ENCODE results near the gene SHC4. TPM values are rescaled to one million over a fixed set of nuclear protein-coding genes. Genes with fewer than 3 reads are reported as not detected.

The SHC4 gene
- total RNA-seq, 1 experiment from 2014 or later: 1.9 TPM

DNA sequence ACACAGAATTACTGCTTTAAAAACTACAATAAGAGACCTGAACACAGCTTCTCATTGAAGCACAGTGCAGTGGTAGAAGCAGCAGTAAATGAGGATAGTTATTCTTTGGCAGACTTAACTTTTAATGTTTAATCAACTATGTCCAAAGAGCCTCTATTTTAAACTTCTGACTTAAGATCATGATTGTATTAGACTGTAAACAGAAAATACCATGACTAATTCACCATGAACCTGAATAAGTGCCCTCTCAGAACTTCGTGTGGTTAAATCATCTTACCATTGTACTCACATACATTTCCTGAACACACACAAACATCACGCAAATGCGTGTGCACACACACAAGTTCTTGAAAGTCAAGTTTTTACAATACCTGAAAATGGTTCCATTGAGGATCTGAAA lies 166.8 kb downstream of the SHC4 start:
- DNase-seq (ENCODE audit: low read depth): peak; percentile 62

DNA sequence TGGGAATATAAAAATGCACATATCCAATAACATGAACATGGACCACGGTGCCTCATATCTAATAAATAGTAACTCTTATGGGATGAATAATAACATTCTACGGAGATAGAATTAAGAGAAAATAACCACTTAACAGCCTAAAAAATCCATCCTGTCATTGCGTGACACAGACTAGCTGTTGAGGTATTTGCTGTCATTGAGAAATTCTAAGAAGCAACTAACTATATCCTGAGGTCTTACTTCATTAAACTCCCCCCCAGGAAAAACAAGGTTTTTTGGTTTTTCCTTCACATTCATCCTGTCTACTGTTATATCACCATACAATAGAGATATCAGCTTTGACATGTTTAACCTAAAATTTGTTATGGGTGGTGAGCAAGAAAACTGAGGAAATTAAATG lies 167.2 kb downstream of the SHC4 start:
- DNase-seq (ENCODE audit: low read depth): peak; percentile 36

DNA sequence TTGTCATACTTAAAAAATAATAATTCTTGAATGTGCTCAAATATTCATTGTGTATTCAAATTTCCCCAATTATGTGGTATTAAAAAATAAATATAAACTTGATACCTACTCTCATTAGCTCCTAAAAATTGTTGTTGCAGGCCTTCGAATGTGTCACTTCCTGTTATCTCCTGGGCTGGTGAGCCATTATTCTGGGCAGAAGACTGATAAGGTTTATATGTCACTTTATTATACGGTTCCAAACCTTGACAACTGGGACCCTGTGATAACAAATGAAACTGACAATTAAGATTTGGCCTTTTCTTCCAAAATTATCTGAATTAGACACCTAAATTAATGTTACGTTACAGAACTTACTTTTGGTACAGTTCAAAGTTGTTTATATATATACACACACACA lies 167.8 kb downstream of the SHC4 start:
- DNase-seq (ENCODE audit: low read depth): peak; percentile 9

DNA sequence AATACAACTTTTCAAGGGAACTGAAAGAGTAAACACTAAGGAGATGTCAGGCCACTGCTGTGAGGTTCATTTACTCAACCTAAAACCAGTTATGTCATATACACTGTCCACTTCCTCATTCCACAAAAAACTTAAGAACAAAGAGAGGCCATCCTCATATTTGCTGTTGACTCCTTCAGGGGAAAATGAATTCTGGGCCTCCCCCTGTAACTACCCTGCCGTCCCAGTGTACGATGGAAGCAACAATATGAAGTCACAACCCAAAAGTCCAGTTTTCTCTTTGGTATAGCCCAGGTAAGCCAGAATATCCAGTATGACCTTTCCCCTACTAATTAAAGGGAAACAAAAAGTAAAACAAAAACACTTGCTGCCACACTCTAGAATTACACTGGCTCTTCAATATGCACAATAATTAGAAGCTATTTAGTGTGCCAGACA lies 169.0 kb downstream of the SHC4 start:
- DNase-seq (ENCODE audit: low read depth): peak; percentile 17

DNA sequence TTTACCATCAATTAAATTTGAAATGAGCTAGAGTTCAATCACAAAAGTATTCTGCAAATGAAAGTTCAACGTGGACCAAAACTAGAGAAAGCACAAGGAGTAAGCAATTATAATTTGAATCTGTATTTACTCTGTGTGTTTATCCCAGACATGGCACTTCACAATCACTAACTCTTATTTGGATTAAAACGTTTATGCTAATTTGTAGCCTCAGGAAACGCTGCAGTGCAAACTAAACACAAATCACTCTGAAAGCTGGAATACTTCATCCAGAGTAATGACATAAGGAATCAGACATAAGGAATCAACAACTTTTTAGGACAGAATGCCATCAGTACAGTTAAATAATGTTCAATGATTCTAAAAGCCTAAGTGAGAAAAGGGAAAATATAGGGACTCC lies 171.3 kb downstream of the SHC4 start:
- DNase-seq (ENCODE audit: low read depth): no peak

DNA sequence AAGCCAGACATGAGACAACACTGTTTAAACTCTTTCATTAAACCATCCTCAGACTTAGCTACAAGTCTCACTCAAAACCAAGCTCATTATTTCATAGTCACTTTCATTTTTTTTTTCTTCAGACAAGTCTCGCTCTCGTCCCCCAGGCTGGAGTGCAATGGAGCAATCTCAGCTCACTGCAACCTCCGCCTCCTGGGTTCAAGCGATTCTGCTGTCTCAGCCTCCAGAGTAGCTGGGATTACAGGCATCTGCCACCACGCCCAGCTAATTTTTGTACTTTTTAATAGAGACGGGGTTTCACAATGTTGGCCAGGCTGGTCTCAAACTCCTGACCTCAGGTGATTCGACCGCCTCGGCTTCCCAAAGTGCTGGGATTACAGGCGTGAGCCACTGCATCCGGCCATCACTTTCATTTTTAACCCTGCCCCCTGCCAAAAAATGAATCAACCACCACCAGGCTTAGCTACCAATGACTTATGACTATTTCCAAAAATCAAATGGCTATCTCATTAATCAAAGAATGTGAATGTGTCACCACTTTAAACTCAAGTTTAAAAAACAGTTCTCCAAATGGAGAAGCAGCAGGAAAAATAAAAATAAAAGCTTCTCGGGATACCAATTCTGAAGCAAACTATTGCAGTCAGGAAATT lies 173.1 kb downstream of the SHC4 start:
- DNase-seq (ENCODE audit: low read depth): peak; percentile 15

DNA sequence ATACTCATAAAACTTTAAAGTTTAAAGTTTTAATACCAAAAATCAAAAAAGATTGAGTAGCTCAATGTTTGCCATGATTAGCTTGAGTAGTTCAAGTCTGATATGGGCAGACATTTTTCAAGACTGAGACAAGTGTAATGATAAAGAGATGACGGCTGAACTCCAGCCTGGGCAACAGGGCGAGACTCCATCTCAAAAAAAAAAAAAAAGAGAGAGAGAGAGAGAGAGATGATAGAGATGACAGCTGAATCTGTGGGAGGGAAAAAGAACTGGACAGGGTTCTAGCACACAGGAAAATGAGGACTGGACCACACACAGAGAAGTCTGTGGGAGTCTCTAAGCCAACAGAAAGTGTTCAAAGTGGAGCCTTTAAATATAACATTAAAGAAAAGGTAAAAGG lies 178.0 kb downstream of the SHC4 start:
- no peak for DNase-seq (ENCODE audit: low read depth)

DNA sequence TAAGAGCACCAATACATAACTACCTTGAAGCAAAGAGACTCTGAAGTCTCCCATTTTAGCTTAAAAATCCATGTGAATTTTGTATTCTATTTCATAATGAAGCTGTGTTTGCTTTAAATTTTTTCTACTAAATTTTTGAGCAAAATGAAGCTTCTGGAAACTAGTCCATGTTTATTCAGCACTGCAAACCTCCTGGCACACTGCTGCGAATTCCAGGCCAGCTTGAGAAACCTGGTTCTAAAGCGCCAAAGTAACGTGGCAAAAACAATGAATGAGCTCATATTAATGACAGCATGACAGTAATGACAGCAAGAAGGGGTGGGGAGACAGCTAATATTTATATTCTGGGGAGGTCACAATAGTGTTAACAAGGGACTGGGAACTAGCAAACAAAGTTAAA lies 178.5 kb downstream of the SHC4 start:
- no peak for DNase-seq (ENCODE audit: low read depth)

DNA sequence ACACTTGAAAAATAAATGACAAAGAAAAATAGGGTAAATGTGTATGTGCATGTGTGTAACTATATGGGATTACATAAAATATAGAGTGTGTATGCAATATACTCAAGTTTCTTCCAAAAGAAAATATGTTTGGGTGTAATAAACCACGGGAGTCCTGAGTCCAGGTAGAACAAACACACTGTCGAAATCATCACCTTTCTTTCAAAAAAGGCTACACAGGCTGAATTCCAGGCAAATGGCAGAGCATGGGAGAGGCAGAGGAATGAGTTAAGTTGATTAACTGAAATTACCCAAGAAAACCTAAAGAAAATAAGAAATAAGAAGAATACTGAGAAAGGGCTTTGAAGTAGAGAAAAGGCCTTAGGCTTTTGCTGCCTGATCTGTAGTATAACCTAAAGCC lies 179.0 kb downstream of the SHC4 start:
- no peak for DNase-seq (ENCODE audit: low read depth)

DNA sequence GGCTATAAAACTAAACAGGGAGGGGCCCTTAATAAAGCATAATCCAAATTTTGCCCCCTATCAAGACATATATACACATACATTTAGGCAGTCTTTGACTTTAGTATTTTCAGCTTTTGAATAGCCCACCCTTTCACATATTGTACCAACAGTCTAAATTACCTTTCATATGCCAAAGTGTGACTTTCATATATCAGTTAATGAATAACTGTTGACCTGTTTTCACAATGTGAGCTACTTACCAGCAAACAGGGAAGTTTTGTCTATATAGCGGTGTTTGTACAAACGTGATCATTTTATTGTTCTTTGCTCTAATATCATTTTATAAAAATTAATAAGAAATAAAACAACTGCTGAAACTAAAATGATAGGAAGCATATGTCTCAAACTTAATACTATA lies 180.8 kb downstream of the SHC4 start:
- no peak for DNase-seq (ENCODE audit: low read depth)

DNA sequence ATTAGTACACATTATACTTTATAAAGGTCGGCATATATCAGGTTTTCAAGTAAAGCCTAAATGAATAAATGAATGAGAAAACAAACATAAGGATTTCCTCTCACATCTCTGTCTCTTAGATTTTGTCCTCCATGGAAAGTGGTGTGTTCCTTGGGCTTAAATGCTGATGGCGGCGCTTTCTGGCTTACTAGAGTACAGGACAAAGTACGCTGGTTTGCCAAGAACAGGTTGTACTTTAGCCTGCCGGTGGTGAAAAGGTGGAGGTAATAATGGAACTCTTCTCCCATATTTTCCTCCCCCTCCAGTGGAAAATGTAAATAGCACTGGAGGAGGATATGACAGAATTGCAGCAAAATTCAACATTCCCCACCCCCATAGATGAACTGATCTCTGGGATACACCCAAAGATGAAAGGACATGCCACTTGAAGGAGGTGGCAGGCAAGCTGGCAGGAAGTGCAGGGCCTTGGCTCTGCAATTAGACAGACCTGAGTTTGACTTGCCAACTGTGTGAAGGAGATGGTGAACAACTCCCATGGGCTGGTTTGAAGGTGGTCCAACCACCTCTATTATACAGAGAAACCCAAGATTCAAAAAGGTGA lies 182.1 kb downstream of the SHC4 start:
- DNase-seq (ENCODE audit: low read depth): no peak

DNA sequence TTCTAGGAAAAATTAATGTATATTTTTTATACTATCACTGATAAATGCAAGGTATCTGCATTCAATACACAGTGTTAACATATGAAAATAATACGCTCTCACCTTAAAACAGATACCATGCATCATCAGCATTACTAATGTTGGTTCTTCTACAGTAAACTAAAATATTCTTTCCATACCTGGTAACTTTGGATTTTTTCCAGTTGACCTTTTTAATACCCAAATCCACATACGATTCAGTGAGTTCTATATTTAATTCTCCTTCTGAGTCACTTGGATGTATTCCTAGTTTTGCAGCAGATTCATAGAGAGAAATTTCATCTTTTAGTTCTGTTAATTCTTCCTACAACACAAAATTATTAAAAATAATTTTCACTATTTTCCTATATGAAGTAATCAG lies 182.7 kb downstream of the SHC4 start:
- no peak for DNase-seq (ENCODE audit: low read depth)

DNA sequence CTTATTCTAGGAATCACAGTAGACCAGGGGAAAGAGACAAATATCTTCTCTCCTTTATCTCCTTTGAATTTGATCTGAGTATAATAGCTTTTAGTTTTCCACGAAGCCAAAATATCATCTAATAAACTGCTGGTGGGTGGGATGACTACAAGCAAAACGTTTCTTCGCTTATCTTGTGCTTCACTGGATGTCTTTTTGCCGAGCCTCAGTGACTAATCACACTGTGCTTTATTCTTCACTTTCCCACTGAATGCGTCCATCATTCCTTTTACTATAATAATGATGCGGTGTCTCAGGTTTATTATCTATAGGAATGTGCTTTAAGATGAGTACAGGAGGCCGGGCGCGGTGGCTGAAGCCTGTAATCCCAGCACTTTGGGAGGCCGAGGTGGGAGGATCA lies 185.4 kb downstream of the SHC4 start:
- DNase-seq (ENCODE audit: low read depth): no peak

DNA sequence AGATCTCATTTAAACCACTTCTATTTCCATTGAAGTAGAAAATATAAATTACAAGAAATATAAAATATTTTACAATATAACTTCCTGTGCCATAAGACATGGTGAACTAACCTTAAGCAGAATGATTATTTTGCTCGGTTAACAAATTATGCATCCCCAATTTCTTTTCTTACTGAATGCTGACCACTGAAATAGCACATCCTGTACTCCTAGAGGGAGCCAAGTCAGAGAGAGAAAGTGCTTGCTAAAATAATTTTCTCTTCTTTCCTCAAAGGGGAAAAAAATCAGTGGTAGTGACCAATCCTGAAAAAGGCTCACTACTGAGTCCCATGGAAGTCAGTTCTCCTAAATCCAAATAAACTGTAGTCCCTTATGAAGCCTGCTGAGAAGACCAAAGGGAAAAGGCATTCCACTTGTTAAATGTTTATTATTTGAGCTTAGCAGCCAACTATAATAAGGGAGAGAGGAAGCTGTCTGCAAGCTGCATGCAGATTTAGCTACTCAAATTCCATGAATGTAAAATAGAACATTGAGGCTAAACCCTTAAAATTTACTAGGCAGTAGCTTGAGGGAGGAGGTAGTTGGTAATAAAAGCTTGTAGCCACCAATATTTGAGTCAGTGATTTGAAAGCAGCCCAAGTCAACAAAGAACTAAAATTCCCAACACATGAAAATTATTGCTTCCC lies 185.9 kb downstream of the SHC4 start:
- DNase-seq (ENCODE audit: low read depth): no peak

DNA sequence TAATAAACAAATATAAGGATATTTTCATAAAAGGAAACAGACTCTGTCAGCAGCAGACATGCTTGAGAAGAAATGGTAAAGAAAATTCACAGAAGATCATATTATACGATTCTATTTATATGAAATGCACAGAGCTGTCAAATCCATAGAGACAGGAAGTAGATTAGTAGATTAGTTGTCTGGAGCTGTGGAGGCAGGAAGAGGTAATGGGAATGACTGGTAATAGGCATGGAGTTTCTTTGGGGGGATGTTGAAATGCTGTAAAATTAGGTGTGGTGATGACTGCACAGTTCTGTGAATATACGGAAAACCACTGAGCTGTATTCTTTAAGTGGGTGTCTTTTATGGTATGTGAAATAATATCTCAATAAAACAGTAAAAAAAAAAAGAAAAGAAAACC lies 188.2 kb downstream of the SHC4 start:
- DNase-seq (ENCODE audit: low read depth): no peak

DNA sequence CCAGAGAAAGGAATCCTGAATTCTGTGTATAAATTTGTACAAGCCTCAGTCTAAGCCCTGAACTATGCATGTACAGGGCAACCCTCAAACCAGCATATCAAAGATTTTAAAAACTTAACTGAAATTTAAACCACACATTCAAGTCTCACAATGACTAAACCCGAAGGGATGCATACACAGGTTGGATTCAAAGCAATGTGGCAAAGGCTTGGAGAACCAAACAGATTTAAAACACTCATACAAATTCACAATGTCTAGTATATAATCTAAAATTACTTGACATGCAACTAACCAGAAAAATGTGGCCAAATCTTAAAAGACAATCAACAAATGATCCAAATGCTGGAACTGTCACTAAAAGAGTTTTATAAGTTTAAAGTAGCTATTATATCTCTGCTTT lies 189.2 kb downstream of the SHC4 start:
- DNase-seq (ENCODE audit: low read depth): peak; percentile 20

Other genes with a start within 250 kb of the SHC4 start
- gene CEP152, start 152.8 kb downstream of the SHC4 start, total RNA-seq (2014; rRNA removed; shearing (Covaris generic)): 26.8 and 34.5 TPM in 2 replicates
- gene EID1, start 85.8 kb downstream of the SHC4 start, total RNA-seq (2014; rRNA removed; shearing (Covaris generic)): 414 and 460 TPM in 2 replicates
- 22.4 and 30.4 TPM in 2 replicates for gene SECISBP2L, start 82.5 kb upstream of the SHC4 start, total RNA-seq (2014; rRNA removed; shearing (Covaris generic))
- gene COPS2, start 191.7 kb upstream of the SHC4 start, total RNA-seq (2014; rRNA removed; shearing (Covaris generic)): 70.1 and 86.5 TPM in 2 replicates
- gene GALK2, start 206.3 kb upstream of the SHC4 start, total RNA-seq (2014; rRNA removed; shearing (Covaris generic)): 90.8 and 107 TPM in 2 replicates

Data from RPMI7951 (cell line).